Umbilical cord (tissue), 2 donors: ENCODE measurements around the gene CASQ2. TPM values are rescaled to one million over a fixed set of nuclear protein-coding genes. Genes with fewer than 3 reads are reported as not detected.
A peak's percentile ranks its signal among the peaks of the same experiment; 100 is the strongest.
"Not testable (repeated sequence)": the region's sequence is repeated elsewhere in the genome, so short reads cannot be mapped to it uniquely, and the experiment has no call there.

Experiments used
- DNase-seq: peaks from one replicate; pipeline ENCODE4 v3.0.0-alpha.2; 2015; ENCODE audit warnings: low spot score
- total RNA-seq: library from RNA; depleted of rRNA; stranded (reverse); fragments of >200 nt; gene quantifications from one replicate; pipeline ENCODE4 v1.2.3, GENCODE V29; 2014; ENCODE audit warnings: low replicate concordance; ENCODE audit not compliant: insufficient read depth

CASQ2 gene
- total RNA-seq, 1 donor from 2014 or later = 38.5 TPM

DNA sequence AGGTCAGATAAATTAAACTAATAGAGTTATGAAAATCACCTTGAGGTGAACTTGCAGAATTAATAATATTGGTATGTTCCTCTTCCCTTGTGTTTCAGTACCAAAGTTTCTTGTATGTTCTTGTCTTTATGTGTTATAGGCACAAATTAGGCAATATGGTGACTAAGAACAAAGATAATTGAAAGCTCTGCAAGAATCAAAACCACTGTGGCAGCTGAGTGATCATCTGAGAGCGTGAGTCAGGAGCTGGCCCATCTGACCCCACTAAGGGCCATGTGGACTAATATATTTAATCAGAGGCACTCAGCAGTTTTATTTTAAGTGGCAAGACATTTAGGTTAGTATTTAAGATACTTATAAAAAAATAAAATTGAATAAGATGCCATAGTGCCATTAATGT, 12.8 kb upstream of the CASQ2 start:
- DNase-seq = no peak

DNA sequence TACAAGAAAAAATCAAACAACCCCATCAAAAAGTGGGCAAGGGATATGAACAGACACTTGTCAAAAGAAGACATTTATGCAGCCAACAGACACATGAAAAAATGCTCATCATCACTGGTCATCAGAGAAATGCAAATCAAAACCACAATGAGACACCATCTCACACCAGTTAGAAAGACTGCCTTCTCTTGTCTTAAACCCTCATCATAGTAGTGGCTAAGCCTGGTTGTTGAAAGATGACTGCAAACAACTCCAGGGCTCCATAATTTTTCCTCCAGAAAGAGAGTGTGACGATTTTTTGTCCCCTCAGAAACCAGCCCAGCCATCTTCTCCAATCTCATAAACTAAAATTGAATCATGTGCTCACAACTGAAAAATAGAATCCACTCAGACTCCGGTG, 12.1 kb upstream of the CASQ2 start:
- not testable (repeated sequence) for DNase-seq

DNA sequence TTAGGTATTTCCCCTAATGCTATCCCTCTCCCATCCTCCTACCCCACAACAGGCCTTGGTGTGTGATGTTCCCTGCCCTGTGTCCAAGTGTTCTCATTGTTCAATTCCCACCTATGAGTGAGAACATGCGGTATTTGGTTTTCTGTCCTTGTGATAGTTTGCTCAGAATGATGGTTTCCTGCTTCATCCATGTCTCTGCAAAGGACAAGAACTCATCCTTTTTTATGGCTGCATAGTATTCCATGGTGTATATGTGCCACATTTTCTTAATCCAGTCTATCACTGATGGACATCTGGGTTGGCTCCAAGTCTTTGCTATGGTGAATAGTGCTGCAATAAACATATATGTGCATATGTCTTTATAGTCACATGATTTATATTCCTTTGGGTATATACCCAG, 10.6 kb upstream of the CASQ2 start:
- not testable (repeated sequence) for DNase-seq

DNA sequence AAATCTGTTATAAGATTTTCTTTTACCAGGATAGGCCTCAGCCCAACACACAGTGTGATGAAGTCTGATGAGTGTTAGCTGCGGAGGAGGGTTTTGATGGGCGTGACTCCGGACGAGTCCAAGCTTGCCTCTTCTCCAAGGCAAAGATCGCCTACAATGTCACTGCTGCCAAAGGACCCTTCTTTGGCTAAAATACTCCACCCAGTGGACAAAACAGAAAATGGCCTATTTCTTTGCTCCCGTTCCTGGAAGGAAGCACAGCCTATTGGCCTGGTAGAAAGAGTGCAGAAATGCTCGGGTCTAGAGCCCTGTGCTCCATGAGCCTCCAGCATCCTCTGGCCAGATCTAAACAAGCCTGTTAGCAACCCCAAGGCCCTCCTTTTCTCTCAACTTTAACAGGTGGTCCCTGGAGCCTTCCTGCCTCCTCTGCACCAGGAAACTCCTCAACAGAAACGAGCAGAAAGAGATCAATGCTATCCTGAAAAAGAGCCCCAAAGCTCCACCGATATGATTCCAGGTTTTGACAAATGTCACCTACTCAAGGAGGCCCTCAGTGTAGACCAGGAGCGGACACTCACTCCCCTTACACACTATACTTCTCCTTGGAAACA, 3.4 kb upstream of the CASQ2 start:
- peak; percentile 96 for DNase-seq

DNA sequence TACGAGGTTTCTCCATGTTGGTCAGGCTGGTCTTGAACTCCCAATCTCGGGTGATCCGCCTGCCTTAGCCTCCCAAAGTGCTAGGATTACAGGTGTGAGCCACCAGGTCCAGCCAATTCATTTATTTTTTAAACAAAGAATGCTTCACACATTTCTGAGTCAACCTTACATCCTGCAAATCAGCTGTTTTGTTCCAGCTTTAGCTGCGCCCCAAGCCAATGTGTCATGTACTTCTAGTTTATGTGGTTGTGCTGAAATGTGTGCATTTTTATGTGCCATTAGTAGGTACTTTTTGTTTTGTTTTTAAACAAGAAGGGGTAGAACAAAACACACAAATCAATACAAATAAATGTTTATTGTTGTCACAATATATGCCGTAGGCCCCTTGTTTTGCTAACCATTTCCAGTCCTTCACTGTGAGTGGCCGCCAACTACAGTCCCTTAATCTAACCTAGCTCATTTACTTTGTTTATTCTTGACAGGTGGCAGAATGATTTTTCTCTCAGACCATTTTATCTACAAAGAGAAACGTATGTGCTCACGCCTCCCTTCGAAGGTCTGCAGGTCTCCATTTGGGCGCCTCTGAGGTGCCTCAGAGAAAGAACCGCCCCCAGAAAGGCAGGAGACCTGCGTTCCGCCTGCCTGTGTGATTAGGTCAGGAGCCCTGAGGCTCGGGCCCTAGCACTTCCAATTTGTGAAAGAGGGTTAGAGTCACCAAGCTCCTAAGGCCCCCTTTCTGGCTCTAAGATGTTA, 2.8 kb upstream of the CASQ2 start:
- DNase-seq = no peak

DNA sequence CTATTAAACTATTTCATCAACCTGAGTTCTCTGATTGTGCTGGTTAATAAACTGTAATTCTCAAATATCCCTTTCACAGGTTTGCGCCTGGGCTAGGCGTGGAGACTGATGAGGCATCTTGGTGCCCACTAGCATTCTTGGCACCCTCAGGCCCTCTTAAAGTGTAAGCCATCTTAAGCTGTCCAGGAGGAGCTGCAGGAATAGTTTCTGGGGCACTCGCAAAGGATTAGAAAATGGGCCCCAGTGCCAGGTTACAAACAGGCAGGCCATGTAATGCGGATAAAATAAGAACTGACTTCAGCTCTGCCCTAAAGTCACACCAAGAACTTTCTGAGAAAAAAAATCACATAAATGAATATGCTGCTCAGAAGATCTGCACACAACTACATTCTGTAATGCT, 1.1 kb downstream of the CASQ2 start:
- DNase-seq = no peak

DNA sequence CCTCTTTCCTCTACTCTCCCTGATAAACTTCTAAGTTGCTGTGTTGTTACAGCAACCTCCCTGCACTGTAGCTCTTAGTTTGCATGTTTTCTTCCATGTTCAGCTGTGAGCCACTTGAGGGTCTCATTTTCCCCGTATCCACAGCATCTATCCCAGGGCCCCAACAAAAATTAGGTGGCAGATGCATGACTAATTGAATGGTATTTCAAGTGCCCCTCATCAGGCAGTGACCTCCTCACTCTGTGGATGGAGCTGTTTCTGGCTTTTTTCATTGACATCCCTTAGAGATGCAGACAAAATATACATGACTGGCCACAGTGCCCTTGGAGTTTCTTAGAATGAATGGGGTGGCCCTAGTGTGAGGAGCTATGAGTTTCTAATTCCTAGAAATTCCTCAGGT, 3.4 kb downstream of the CASQ2 start:
- DNase-seq = no peak

DNA sequence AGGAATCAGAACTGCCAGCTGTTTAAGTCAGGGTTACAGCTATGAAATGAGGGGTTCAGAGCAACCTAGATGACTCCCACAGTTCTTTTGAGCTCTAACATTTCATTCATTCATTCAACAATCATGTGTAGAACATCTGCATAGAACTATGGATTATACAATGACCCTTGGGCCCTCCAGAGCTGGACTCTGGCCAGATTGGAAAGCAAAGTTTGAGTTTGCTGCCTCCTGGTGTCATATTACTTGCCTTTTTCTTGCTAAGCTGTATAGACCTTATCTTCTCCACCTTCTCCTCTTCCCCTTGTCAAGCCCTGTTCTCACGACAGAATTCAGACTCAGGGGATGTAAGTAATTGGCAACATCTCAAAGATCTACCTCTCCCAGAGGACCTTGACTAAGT, 4.0 kb downstream of the CASQ2 start:
- no peak for DNase-seq

DNA sequence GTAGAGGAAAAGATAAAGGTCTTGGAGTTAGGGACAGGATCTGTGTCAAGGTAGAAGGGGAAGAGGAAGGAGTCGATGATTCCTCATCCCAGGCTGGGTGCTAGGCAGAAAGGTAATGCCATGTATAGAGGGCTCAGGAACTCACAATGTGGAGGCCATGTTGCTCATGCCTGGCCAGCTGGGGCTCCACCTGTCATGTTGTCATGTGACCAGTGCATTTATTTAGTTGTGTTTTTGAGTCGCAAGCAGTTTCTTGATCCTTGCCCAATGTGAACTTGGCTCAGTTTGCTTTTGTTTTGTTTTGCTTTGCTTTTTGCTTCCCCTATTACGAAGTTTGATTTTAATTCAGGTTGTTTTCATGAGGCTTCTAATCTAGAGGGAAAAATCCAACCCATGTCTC, 5.7 kb downstream of the CASQ2 start:
- no peak for DNase-seq

DNA sequence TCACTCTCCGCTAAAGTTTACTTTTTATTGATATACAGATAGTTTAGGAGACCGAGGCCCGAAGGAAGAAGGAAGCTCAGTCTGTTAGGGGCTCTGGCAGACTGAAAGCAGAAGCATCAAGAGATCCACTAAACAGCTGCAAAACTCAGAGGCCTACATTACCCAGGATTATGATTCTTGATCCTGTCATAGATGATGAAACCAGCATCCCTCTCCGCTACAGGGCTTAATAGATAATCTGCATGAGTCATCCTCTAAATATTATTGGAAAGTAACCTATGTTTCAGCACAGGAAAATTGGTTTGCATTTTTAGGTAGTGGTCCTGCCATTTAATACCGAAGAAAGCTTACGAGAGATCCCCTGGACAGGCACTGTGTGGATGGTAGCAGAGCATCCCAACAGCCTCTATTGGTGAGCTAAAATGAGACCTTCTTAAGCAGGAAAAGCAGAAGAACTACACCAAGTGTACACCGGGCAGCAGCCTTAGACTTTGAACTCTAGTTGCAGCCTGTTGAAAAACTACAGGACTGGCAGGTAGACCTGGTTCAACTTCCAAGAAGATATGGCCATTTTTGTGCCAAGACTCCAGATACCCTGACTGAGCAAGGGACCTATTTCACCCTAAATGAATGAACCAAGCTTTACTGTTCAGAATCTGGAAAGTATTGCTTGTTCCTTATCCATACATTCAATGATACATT, 6.8 kb downstream of the CASQ2 start:
- peak; percentile 88 for DNase-seq

DNA sequence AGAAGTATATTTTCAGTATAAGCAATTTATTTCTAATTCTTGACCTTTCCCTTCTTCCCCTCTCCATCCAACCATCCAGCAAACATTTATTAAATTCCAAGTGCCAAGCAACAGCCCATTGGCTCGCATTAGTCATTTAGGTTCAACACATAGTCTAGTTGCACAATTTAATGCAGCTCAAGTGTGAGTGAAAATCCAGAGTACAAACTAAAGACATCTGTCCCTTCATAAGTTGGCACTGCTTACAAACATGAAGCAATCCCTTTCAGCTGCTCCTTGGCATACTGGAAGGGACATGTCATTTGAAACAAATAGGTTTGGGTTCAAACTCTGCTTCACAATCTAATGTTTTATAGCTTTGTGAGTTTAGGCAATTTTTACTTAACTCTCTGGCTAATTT, 10.7 kb downstream of the CASQ2 start:
- DNase-seq = no peak

DNA sequence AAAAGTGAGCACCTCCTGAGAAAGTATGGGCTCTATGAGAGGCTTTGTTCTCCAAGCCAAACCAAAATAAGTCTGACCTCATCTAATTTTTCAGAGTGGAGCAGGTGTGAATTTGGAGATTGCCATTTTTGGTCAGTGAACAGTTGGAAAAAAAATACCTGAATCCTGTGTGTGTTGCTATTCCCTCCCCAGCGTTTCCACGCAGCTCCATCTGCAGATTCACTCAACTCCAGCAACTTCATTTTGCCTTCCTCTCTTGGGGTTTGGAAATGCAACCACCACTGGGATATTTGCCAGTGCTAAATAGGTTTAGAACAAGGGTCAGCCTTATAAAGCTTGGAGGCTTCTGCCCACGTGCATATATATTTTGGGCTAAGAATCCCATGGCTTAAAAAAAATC, 11.2 kb downstream of the CASQ2 start:
- DNase-seq = no peak

DNA sequence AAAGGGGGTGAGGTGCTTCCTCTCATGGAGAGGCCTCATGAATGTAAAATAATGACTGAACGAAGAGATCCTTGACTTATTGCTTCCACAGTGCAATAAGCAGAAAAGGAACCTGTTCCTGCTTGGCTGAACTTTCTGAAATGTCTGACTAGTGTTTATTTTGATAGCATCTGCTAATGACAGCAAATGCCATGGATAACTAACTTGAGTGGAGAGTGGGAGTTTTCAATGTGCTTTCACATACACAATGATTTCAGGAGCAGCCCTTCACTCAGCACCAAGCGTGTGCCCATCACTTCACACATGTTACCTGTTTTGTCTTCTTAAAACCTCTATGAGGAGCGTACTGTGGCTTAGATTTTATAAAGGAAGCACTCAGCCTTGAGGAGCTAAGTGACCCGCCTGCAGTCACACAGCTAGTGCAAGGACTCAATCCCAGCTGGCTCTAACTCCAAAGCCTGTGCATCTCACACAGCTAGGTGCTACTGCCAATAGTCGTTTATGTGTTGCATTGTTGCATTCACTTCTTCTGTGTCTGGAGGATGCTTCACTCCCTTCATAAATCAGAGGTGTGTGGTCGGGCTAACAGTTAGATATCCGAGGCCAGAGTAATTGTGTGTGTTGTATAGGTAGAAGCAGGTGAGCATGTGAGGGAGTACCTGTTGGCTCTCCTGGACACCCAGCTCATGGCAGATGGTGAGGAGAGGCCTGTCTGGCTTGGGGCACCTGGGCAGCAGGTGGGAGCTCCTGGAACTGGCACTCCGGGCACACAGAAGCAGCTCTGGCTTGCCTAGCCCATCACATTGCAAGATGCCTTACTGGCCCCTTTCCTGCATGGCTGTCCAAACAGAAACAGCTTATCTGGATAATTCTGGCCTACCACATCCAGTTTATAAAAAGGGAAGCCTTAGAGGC, 12.8 kb downstream of the CASQ2 start:
- no peak for DNase-seq

DNA sequence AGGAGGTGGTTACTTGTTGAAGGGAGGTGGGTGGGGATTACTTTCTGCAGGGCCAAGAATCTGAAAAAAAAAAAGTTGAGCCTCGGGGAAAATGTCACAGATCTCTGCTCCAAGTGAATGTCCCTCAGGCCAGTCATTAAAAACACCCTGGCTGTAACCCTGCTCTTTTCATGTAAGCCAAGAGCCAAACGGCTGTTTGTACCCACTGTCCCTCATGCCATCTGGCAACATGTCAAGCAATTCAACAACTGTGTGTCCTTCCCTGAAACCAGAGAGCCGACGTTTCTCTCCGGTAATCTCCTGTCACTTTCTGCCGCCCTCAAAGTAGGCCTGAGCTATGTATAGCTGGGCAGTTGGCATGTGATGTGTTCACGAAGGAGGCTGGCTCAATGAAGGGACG, 14.7 kb downstream of the CASQ2 start:
- no peak for DNase-seq

DNA sequence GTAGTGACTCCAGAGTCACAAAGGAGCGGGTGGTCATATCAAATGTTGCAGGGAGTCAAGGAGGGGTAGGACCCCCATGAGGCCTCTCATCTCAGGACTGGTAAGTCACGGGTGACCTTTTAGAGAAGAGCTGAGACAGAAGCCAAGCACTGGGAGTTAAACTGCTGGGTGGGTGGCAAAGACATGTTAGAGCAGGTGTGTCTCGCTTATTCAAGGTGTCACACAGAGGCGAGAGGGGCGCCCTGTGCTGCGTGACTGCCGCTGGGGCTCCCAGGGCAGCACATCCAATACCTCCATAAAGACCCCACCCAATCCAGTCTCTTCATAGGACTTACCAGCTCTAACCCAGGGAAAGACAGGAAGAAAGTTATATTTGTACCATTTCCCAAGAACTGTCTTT, 15.2 kb downstream of the CASQ2 start:
- DNase-seq = no peak

DNA sequence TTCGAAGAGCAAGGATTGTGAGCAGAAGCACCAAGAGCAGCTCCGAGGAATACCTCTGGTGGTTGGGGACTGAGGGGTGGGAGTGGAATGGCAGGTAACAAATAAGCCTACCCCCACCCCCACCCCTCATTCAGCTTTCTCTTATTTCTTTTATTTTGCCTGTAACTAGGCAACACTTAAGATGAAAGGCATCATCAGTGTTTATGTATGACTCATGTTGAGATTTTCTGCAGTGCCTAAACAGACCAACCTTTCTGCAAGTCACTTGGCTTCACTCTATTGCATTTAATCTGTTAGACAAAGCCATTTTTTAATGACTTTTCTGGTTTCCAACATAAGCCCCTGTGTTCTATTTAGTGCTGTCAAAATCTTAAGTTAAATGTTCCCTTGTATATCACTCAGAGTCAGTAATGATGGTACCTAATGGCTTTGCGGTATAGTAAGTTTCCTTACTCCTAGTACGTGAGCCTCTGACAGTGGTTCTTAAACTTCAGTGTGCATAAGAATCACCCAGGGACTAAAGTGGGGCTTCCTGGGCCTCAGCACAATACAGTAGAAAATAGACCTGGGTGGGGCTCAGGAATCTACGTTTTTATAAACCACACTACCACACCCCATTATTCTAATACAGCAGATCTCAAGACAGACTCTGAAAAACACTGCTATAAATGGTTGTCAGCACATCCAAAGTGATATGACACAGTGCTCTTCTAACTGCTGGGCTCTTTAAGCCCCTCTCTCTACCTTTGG, 19.9 kb downstream of the CASQ2 start:
- DNase-seq = peak; percentile 81

DNA sequence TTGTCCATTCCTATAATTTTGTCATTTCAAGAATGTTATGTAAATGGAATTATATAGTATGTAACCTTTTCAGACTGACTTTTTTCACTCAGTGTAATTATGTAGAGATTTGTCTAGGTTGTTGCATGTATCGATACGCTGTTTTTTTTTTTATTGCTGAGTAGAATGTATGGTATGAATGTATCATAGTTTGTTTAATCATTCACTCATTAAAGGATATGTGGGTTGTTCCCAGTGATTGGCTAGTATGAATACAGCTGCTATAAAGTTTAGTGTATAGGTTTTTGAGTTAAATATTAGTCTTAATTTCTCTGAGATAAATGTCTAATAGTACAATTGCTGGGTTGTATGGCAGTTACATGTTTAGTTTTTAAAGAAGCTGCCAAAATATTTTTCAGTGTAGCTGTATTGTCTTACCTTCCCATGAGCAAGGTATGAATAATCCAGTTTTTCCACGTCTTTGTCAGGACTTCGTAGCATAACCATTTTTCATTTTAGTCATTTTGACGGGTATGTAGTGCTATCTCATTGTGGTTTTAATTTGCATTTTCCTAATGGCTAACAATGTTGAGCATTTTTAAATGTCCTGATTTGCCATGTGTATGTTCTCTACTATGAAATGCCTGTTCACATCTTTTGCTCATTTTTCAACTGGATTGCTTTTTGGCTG, 22.4 kb downstream of the CASQ2 start:
- DNase-seq = no peak

DNA sequence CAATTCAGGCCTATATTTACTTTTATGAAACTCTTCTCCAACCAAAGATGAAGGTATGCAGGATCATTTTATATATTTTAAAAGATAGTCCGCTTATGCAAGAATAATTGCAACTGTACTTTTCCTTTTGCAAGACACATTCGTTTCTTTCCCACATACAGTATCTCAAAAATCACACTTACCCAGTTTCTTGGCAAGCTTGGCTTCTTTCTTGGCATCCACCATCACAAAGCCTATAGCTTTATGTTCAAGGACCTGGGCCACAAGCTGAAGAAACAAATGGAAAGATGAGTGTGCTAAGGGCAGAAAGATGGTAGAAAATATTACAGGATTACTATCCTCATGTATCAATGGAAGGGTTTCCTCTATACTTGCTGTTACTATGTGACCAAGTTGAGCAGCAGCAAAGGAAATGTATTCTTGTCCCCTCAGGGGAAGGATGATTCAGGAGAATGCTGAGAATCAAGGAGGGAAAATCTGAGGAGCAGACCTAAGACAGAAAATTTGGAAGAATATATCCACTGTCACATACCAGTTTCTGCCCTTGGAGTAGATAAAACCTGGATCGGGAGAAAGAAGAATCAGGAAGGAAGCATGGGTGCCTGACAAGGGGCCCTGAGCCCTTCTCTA, 23.8 kb downstream of the CASQ2 start:
- DNase-seq = no peak

DNA sequence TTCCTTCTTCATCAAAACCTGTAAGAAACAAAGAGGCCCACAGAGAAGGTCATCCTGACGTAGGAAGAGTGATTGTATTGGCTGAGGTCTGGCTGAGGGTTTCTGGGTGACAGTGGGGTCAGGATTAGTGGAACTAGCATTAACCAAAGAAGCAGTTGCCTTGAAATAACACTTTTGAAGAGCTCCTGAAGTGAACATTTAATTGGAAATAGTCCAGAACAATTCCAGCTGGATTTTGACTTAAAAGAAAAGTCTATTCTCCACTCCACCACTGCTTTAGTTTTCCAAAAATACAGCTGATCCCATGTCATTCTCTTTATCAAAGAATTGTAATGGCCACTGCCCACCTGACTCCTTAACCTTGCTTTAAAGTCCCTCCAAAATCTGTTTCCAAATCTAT, 27.7 kb downstream of the CASQ2 start:
- no peak for DNase-seq

DNA sequence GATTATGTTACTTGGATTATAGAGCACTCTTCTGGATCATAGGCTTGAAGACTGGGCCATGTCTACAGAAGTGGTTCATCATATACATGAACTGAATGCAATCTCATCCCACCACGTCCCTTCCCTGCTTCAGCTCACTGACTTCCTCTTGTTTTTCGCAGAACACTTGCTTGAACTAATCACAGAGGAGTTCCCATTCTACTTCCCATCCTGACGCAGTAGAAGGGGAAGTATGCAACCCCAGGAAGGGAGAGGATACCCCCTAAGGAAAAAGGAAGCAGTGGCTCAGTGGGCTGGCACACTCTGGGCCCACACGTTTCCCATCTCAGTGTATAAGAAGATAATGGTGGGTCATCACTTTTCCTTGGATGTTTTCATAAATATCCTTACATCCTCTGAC, 36.2 kb downstream of the CASQ2 start:
- no peak for DNase-seq
